Measurements from ENCODE around the gene ALDH1A1. TPM values are rescaled to one million over a fixed set of nuclear protein-coding genes. Genes with fewer than 3 reads are reported as not detected.

The ALDH1A1 gene
- total and polyA plus RNA-seq, 2 of the 8 experiments (the other 6 are each of a cell fraction or from before 2014, with no cell fraction given), result 0.50 to 0.82 TPM

GRCh38 chr9:72871685-72872084, 81.2 kb downstream of the ALDH1A1 start:
- no peak overlapping the region for H4K91ac ChIP-seq (replicated peaks; ENCODE audit: insufficient read length, low read length)
- H3K9me3 ChIP-seq (ENCODE audit: insufficient read depth in 2 of 2, low read depth in 1 of 2, low read length in 1 of 2), result no peaks in the 10 kb centered on the region
- TF ChIP-seq ASH2L (IDR thresholded peaks at IDR 0.05; ENCODE audit: low read length), result no peak
- no peak for TF ChIP-seq SP4 (IDR thresholded peaks at IDR 0.05; ENCODE audit: low read length)
- peak; percentile 55 to 61 for TF ChIP-seq RAD21 (IDR thresholded peaks at IDR 0.05 in 1 of 2, conservative IDR thresholded peaks at IDR 0.05 in 1 of 2; ENCODE audit: low read depth in 2 of 2, low read length in 2 of 2)
- peak in 2 of 3 experiments; percentile 21 to 37; a peak in 2 of 4 replicates for TF ChIP-seq CTCF (IDR thresholded peaks at IDR 0.05; ENCODE audit: control extremely low read depth in 1 of 3, insufficient read depth in 1 of 3, low read depth in 1 of 3, low read length in 3 of 3)
- no peak for TF ChIP-seq SAP30 (IDR thresholded peaks at IDR 0.05; ENCODE audit: insufficient read depth, insufficient replicate concordance, low read length)
- no peak for TF ChIP-seq ATF3 (IDR thresholded peaks at IDR 0.05; ENCODE audit: insufficient read depth, low read depth, low read length)
- TF ChIP-seq CHD1 (IDR thresholded peaks at IDR 0.05; ENCODE audit: low read depth, low read length), result no peak
- no peak overlapping the region for H3K56ac ChIP-seq (replicated peaks; ENCODE audit: insufficient read length, low read depth, low read length)
- H4K20me1 ChIP-seq (replicated peaks in 1 of 2; ENCODE audit: control insufficient read depth in 1 of 2, insufficient read depth in 2 of 2, low read length in 2 of 2), result no peaks in the 10 kb centered on the region
- H3K4me1 ChIP-seq (replicated peaks in 1 of 4; ENCODE audit: control insufficient read depth in 3 of 4, insufficient read depth in 4 of 4, low read length in 3 of 4), result peaks cover 0 to 3% (median 1%) of the 10 kb centered on the region in 4 experiments; a peak in 3 of 7 replicates
- no peak overlapping the region for H3K4me2 ChIP-seq (ENCODE audit: insufficient read depth in 1 of 2, low read depth in 2 of 2, low read length in 2 of 2)
- no peak overlapping the region for H3K4me3 ChIP-seq (ENCODE audit: extremely low read depth in 1 of 4, insufficient read depth in 2 of 4, low read depth in 3 of 4, low read length in 4 of 4)
- H3K18ac ChIP-seq (ENCODE audit: extremely low read depth, low read length), result no peak overlapping the region
- FAIRE-seq (no peak), DNase-seq (ENCODE audit: low read depth in 1 of 2, low spot score in 2 of 2) (no peak)
- no peaks in the 10 kb centered on the region for H3K79me1 ChIP-seq (ENCODE audit: low read depth, low read length)
- POLR2A ChIA-PET (ENCODE audit: partially characterized antibody), result no interaction called here
- no peak overlapping the region for H4K5ac ChIP-seq (ENCODE audit: insufficient read length, low read depth, low read length)
- no peak overlapping the region for H2BK20ac ChIP-seq (ENCODE audit: low read length)
- H2BK5ac ChIP-seq (ENCODE audit: low read depth, low read length), result no peak overlapping the region
- H2BK15ac ChIP-seq (ENCODE audit: low read length), result no peak overlapping the region
- no peaks in the 10 kb centered on the region for H3K36me3 ChIP-seq (ENCODE audit: control insufficient read depth in 2 of 4, insufficient read depth in 4 of 4, low read length in 3 of 4)
- no peak overlapping the region for H2AFZ ChIP-seq (ENCODE audit: low read length)
- no peak overlapping the region for H4K8ac ChIP-seq (ENCODE audit: extremely low read depth, insufficient read depth, low read length)
- H3K23me2 ChIP-seq (ENCODE audit: low read depth, low read length), result no peaks in the 10 kb centered on the region
- no peak overlapping the region for H2BK12ac ChIP-seq (ENCODE audit: low read depth, low read length)
- 65% methylated on average over 3 of the region's 3 CpGs; no CpG with 5 or more reads in 1 of the 2 experiments for WGBS, 2 experiments (ENCODE audit: extremely low coverage in 1 of 2, insufficient coverage in 1 of 2, insufficient read length in 1 of 2, insufficient replicate concordance in 2 of 2, low coverage in 1 of 2, low lambda C conversion rate in 2 of 2, missing lambda C conversion rate in 1 of 2)
- no peak overlapping the region for H3K27ac ChIP-seq (ENCODE audit: low read depth, low read length)
- CTCF ChIA-PET (ENCODE audit: partially characterized antibody), result interaction anchor here (0.7 to 3.2 kb wide), 23 partner anchors 9 to 329 kb away, joined by 3 to 38 read pairs (median 4); no protein-coding TSS in a partner anchor
- no peak overlapping the region for H3K23ac ChIP-seq (ENCODE audit: insufficient read length)
- H2BK120ac ChIP-seq (replicated peaks; ENCODE audit: low read depth, low read length), result no peak overlapping the region
- no peak overlapping the region for H3K14ac ChIP-seq (ENCODE audit: insufficient read length)
- H3K9ac ChIP-seq (replicated peaks in 1 of 4; ENCODE audit: extremely low read depth in 1 of 4, low read depth in 3 of 4, low read length in 3 of 4), result no peak overlapping the region
- no peaks in the 10 kb centered on the region for H3K27me3 ChIP-seq (replicated peaks in 1 of 4; ENCODE audit: control insufficient read depth in 3 of 4, extremely low read depth in 1 of 4, insufficient read depth in 3 of 4, low read length in 3 of 4)
- no peak overlapping the region for H2AK5ac ChIP-seq (ENCODE audit: low read depth, low read length)
- H3K79me2 ChIP-seq (ENCODE audit: control insufficient read depth in 1 of 2, insufficient read depth in 2 of 2, low read length in 2 of 2), result no peaks in the 10 kb centered on the region
- no peak overlapping the region for H3K4ac ChIP-seq (replicated peaks; ENCODE audit: insufficient read length, low read depth, low read length)

All from H1 (cell line).